Right lobe of liver (tissue), 6 donors: Measurements from ENCODE around the gene UHMK1. TPM values are rescaled to one million over a fixed set of nuclear protein-coding genes. Genes with fewer than 3 reads are reported as not detected.

ENCODE experiments used
- ATAC-seq, 4 donors: fragments of 200-7000 bp; cut with Tn5 transposase; one replicate each; pipeline ENCODE4 v1.9.1; 2020; ENCODE audit warnings: mild to moderate bottlenecking in 4 of 4, moderate library complexity in 4 of 4
- DNase-seq, 3 donors: peaks; one replicate each; pipeline ENCODE4 v3.0.0-alpha.2; 2020
- H3K27ac ChIP-seq, 3 donors: fragments of 200-600 bp; one replicate each; pipeline ENCODE4 v1.8.0; 2022
- H3K27me3 ChIP-seq, 2 donors: fragments of 200-600 bp; one replicate each; pipeline ENCODE4 v1.8.0; 2022
- H3K36me3 ChIP-seq, 4 donors: fragments of 200-600 bp; sonication (generic) in 1 of 4; one replicate each; pipeline versions ENCODE4 v1.5.1 to v1.8.0; 2017 to 2022; ENCODE audit warnings: control low read depth in 1 of 4
- H3K4me1 ChIP-seq, 4 donors: fragments of 200-600 bp; sonication (generic) in 1 of 4; one replicate each; pipeline versions ENCODE4 v1.5.1 to v1.8.0; 2017 to 2022; ENCODE audit warnings: control low read depth in 1 of 4
- H3K4me3 ChIP-seq, 3 donors: fragments of 200-600 bp; one replicate each; pipeline ENCODE4 v1.8.0; 2022
- H3K9me3 ChIP-seq, 4 donors: fragments of 200-600 bp; sonication (generic) in 1 of 4; one replicate each; pipeline versions ENCODE4 v1.5.1 to v1.8.0; 2017 to 2022; ENCODE audit warnings: control low read depth in 1 of 4
- CTCF ChIP-seq, 4 donors: fragments of 200-600 bp in 3 of 4; fragments of 450-650 bp in 1 of 4; IDR thresholded peaks; one replicate each; pipeline versions ENCODE4 v1.5.1 to v1.8.0; 2016 to 2022; ENCODE audit warnings: antibody characterized with exemption in 4 of 4, mild to moderate bottlenecking in 2 of 4
- POLR2A ChIP-seq: fragments of 450-650 bp; IDR thresholded peaks from one replicate; pipeline ENCODE4 v1.6.1; 2017; ENCODE audit warnings: antibody characterized with exemption, mild to moderate bottlenecking
- WGBS: methylation state at CpG from one replicate; pipeline ENCODE4 v1.1.6; 2018; ENCODE audit warnings: low coverage, low lambda C conversion rate; ENCODE audit not compliant: insufficient coverage; ENCODE audit errors: missing lambda C conversion rate; 5-methylcytosine and 5-hydroxymethylcytosine counted together
- intact Hi-C, 2 donors: fragments of 100-400 bp; cut with DNase I; formaldehyde crosslinking; loops; one replicate each; pipeline versions ENCODE4 v1.11.2 to v1.14.1; 2022
- total RNA-seq, 6 experiments: library from RNA; depleted of rRNA in 2 of 6; stranded (reverse); fragments of >200 nt in 2 of 6; fragmentation: NEBNext Ultra II Directional in 3 of 6; extraction: Animal tissue kit (Norgen Biotek cat#: 25700) in 3 of 6; gene quantifications; one replicate each; pipeline versions ENCODE4 v1.1.0 to v1.2.4, GENCODE V29; 2016 to 2023
- donor health status: DM: no; HTN: yes; CAD: no.
- donor health status: DM: no; HTN: no; CAD: no.
- donor health status: DM: no; HTN: no; CAD: no.
- donor health status: DM: no; HTN: yes; CAD: no.
- donor health status: DM: no; HTN: yes; CAD: no.

The UHMK1 gene
- total RNA-seq, 6 experiments from 2014 or later: 28.8 to 51.6 (median 38.4) TPM

- intact Hi-C loops: no loop called here
- DNase-seq: no peak
- no peaks in the 10 kb centered on the region for H3K36me3 ChIP-seq
- H3K27ac ChIP-seq: no peak overlapping the region
- no peaks in the 10 kb centered on the region for H3K4me1 ChIP-seq
- no peak for ATAC-seq
- no peaks in the 10 kb centered on the region for H3K27me3 ChIP-seq
- 89% methylated on average over 3 of the region's 3 CpGs for WGBS
- H3K9me3 ChIP-seq: no peaks in the 10 kb centered on the region
- H3K4me3 ChIP-seq: no peak overlapping the region
- TF ChIP-seq CTCF (IDR thresholded peaks at IDR 0.05) (no peak), POLR2A (no peak)
Measured at GRCh38 chr1:162543228-162543627, 45.6 kb downstream of the UHMK1 start.

- H3K4me3 ChIP-seq: no peak overlapping the region
- intact Hi-C loops: no loop called here
- no peaks in the 10 kb centered on the region for H3K36me3 ChIP-seq
- H3K27ac ChIP-seq: no peak overlapping the region
- H3K4me1 ChIP-seq: peaks cover 0 to 13% (median 5%) of the 10 kb centered on the region in 4 donors
- TF ChIP-seq CTCF (IDR thresholded peaks at IDR 0.05) (no peak), POLR2A (no peak)
- DNase-seq (no peak), ATAC-seq (no peak)
- WGBS: 76% methylated on average over 4 of the region's 4 CpGs
- H3K9me3 ChIP-seq: no peaks in the 10 kb centered on the region
- no peaks in the 10 kb centered on the region for H3K27me3 ChIP-seq
Measured at GRCh38 chr1:162548170-162548569, 50.6 kb downstream of the UHMK1 start.

DNA sequence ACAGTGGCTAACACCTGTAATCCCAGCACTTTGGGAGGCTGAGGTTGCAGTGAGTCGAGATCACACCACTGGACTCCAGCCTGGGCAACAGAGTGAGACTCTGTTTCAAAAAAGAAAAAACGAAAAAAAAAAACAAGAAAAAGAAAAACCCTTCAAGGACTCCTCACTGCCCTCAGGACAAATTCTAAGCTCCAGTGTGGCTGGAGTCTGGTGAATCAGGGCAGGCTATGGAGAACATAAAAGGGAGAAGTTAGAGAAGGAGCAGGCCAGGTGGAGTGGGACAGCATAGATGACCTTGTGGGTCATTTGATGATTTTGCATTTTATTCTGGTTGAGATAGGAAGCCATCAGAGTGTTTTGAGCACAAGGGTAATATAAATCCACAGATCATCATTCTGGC, 51.4 kb downstream of the UHMK1 start:
- TF ChIP-seq CTCF (IDR thresholded peaks at IDR 0.05): no peak
- no peak for TF ChIP-seq POLR2A
- no peaks in the 10 kb centered on the region for H3K9me3 ChIP-seq
- H3K36me3 ChIP-seq: no peaks in the 10 kb centered on the region
- H3K4me3 ChIP-seq: no peak overlapping the region
- 89% methylated on average over 2 of the region's 2 CpGs for WGBS
- no peak for ATAC-seq
- H3K27me3 ChIP-seq: no peaks in the 10 kb centered on the region
- H3K4me1 ChIP-seq: peaks cover 0 to 13% (median 5%) of the 10 kb centered on the region in 4 donors
- H3K27ac ChIP-seq: no peak overlapping the region
- no peak for DNase-seq
- intact Hi-C loops: no loop called here

GRCh38 chr1:162550925-162551324, 53.3 kb downstream of the UHMK1 start:
- TF ChIP-seq CTCF (IDR thresholded peaks at IDR 0.05): no peak
- no peak for TF ChIP-seq POLR2A
- H3K4me3 ChIP-seq: no peak overlapping the region
- no peaks in the 10 kb centered on the region for H3K9me3 ChIP-seq
- ATAC-seq (no peak), DNase-seq (no peak)
- intact Hi-C loops: no loop called here
- 50% methylated on average over 1 of the region's 1 CpG for WGBS
- H3K4me1 ChIP-seq: peaks cover 0 to 13% (median 5%) of the 10 kb centered on the region in 4 donors
- H3K36me3 ChIP-seq: no peaks in the 10 kb centered on the region
- no peak overlapping the region for H3K27ac ChIP-seq
- H3K27me3 ChIP-seq: no peaks in the 10 kb centered on the region
